ENCODE data around the gene SPTBN4. TPM values are rescaled to one million over a fixed set of nuclear protein-coding genes. Genes with fewer than 3 reads are reported as not detected.
"Not testable (repeated sequence)": the region's sequence is repeated elsewhere in the genome, so short reads cannot be mapped to it uniquely, and the experiment has no call there.

SPTBN4 gene
- polyA plus RNA-seq, 1 of the 3 experiments (the other 2 are of a cell fraction) = 3.1 TPM

DNA sequence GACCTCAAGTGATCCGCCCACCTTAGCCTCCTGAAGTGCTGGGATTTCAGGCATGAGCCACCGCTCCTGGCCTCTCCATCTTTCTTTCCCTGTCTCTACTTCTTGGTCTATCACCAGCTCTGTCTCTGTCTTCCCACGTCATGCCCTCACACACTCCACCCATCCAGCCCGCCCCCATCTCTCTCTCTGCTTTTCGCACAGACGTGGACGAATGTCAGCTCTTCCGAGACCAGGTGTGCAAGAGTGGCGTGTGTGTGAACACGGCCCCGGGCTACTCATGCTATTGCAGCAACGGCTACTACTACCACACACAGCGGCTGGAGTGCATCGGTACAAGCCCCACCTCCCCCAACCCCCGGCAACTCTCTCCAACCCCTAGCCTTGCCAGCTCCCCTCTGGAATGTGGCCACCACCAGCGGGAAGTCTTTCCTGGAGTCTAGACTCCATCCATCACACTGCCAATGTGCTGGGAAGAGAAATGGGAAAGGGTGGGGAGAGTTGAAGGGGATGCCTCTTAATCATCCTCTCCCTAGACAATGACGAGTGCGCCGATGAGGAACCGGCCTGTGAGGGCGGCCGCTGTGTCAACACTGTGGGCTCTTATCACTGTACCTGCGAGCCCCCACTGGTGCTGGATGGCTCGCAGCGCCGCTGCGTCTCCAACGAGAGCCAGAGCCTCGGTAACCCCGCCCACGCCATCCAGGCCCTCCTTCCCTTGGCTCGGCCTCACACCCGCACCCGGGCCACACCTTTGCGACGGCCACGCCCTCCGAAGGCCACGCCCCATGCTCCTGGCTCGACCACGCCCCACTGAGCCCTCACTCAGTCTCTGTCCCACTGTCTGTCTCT lies 156.8 kb downstream of the SPTBN4 start:
- Histone ChIP-seq H3K9ac (no peak overlapping the region), H3F3A (replicated peaks; ENCODE audit: insufficient read depth) (peaks cover 3% of the 10 kb centered on the region), H3K9me2 (no peaks in the 10 kb centered on the region), H3K4me2 (no peak overlapping the region), H3K27ac (ENCODE audit: low read depth in 2 of 2, low read length in 1 of 2) (no peak overlapping the region), H4K20me1 (ENCODE audit: insufficient read depth) (no peaks in the 10 kb centered on the region), H3K27me3 (ENCODE audit: insufficient read depth) (no peaks in the 10 kb centered on the region), H3K4me1 (ENCODE audit: control insufficient read depth in 1 of 2, insufficient read depth in 2 of 2, low read depth in 1 of 2, low read length in 1 of 2) (peaks cover 0 to 5% of the 10 kb centered on the region in 2 experiments; a peak in 1 of 4 replicates), H3K9me3 (no peaks in the 10 kb centered on the region), H3K36me3 (replicated peaks in 1 of 2; ENCODE audit: control insufficient read depth in 1 of 2, insufficient read depth in 2 of 2, low read length in 1 of 2) (no peaks in the 10 kb centered on the region), H2AFZ (ENCODE audit: low read depth) (no peak overlapping the region), H3K79me2 (ENCODE audit: insufficient read depth) (no peaks in the 10 kb centered on the region), H3K4me3 (ENCODE audit: low read depth in 2 of 2, low read length in 1 of 2) (no peak overlapping the region)
- CTCF ChIA-PET = interaction anchor here (0.6 to 12.8 kb wide), 2 partner anchors 9 to 100 kb away, joined by 4 to 155 read pairs; no protein-coding TSS in a partner anchor
- POLR2A ChIA-PET = no interaction called here
- DNase-seq = peak; percentile 30
- TF ChIP-seq, protein P1, sequence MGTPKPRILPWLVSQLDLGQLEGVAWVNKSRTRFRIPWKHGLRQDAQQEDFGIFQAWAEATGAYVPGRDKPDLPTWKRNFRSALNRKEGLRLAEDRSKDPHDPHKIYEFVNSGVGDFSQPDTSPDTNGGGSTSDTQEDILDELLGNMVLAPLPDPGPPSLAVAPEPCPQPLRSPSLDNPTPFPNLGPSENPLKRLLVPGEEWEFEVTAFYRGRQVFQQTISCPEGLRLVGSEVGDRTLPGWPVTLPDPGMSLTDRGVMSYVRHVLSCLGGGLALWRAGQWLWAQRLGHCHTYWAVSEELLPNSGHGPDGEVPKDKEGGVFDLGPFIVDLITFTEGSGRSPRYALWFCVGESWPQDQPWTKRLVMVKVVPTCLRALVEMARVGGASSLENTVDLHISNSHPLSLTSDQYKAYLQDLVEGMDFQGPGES (IDR thresholded peaks at IDR 0.05; ENCODE audit: low read depth, low read length) = no peak
- TF ChIP-seq MEF2A (IDR thresholded peaks at IDR 0.05; ENCODE audit: borderline replicate concordance, low read depth) (no peak), TEAD4 (IDR thresholded peaks at IDR 0.05; ENCODE audit: borderline replicate concordance, insufficient read depth) (no peak), CHD2 (IDR thresholded peaks at IDR 0.05; ENCODE audit: low read length, partially characterized antibody) (no peak), FOXM1 (IDR thresholded peaks at IDR 0.05; ENCODE audit: low read depth) (no peak), SIN3A (IDR thresholded peaks at IDR 0.05; ENCODE audit: borderline replicate concordance, low read depth, low read length) (no peak), JUND (IDR thresholded peaks at IDR 0.05) (no peak), RXRA (IDR thresholded peaks at IDR 0.05; ENCODE audit: borderline replicate concordance, low read depth) (no peak)
- TF ChIP-seq, protein P2, sequence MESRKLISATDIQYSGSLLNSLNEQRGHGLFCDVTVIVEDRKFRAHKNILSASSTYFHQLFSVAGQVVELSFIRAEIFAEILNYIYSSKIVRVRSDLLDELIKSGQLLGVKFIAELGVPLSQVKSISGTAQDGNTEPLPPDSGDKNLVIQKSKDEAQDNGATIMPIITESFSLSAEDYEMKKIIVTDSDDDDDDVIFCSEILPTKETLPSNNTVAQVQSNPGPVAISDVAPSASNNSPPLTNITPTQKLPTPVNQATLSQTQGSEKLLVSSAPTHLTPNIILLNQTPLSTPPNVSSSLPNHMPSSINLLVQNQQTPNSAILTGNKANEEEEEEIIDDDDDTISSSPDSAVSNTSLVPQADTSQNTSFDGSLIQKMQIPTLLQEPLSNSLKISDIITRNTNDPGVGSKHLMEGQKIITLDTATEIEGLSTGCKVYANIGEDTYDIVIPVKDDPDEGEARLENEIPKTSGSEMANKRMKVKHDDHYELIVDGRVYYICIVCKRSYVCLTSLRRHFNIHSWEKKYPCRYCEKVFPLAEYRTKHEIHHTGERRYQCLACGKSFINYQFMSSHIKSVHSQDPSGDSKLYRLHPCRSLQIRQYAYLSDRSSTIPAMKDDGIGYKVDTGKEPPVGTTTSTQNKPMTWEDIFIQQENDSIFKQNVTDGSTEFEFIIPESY (IDR thresholded peaks at IDR 0.05; ENCODE audit: borderline replicate concordance, low read depth) = no peak
- TF ChIP-seq, protein P3, sequence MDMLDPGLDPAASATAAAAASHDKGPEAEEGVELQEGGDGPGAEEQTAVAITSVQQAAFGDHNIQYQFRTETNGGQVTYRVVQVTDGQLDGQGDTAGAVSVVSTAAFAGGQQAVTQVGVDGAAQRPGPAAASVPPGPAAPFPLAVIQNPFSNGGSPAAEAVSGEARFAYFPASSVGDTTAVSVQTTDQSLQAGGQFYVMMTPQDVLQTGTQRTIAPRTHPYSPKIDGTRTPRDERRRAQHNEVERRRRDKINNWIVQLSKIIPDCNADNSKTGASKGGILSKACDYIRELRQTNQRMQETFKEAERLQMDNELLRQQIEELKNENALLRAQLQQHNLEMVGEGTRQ (IDR thresholded peaks at IDR 0.05; ENCODE audit: borderline replicate concordance, low read depth, low read length) = no peak
- TF ChIP-seq, protein P4, sequence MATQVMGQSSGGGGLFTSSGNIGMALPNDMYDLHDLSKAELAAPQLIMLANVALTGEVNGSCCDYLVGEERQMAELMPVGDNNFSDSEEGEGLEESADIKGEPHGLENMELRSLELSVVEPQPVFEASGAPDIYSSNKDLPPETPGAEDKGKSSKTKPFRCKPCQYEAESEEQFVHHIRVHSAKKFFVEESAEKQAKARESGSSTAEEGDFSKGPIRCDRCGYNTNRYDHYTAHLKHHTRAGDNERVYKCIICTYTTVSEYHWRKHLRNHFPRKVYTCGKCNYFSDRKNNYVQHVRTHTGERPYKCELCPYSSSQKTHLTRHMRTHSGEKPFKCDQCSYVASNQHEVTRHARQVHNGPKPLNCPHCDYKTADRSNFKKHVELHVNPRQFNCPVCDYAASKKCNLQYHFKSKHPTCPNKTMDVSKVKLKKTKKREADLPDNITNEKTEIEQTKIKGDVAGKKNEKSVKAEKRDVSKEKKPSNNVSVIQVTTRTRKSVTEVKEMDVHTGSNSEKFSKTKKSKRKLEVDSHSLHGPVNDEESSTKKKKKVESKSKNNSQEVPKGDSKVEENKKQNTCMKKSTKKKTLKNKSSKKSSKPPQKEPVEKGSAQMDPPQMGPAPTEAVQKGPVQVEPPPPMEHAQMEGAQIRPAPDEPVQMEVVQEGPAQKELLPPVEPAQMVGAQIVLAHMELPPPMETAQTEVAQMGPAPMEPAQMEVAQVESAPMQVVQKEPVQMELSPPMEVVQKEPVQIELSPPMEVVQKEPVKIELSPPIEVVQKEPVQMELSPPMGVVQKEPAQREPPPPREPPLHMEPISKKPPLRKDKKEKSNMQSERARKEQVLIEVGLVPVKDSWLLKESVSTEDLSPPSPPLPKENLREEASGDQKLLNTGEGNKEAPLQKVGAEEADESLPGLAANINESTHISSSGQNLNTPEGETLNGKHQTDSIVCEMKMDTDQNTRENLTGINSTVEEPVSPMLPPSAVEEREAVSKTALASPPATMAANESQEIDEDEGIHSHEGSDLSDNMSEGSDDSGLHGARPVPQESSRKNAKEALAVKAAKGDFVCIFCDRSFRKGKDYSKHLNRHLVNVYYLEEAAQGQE (IDR thresholded peaks at IDR 0.05; ENCODE audit: low read depth, low read length) = no peak
- TF ChIP-seq, protein P5, sequence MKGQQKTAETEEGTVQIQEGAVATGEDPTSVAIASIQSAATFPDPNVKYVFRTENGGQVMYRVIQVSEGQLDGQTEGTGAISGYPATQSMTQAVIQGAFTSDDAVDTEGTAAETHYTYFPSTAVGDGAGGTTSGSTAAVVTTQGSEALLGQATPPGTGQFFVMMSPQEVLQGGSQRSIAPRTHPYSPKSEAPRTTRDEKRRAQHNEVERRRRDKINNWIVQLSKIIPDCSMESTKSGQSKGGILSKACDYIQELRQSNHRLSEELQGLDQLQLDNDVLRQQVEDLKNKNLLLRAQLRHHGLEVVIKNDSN (IDR thresholded peaks at IDR 0.05; ENCODE audit: borderline replicate concordance, low read depth) = no peak
- WGBS (ENCODE audit: low lambda C conversion rate) = 85% methylated on average over 33 of the region's 41 CpGs

DNA sequence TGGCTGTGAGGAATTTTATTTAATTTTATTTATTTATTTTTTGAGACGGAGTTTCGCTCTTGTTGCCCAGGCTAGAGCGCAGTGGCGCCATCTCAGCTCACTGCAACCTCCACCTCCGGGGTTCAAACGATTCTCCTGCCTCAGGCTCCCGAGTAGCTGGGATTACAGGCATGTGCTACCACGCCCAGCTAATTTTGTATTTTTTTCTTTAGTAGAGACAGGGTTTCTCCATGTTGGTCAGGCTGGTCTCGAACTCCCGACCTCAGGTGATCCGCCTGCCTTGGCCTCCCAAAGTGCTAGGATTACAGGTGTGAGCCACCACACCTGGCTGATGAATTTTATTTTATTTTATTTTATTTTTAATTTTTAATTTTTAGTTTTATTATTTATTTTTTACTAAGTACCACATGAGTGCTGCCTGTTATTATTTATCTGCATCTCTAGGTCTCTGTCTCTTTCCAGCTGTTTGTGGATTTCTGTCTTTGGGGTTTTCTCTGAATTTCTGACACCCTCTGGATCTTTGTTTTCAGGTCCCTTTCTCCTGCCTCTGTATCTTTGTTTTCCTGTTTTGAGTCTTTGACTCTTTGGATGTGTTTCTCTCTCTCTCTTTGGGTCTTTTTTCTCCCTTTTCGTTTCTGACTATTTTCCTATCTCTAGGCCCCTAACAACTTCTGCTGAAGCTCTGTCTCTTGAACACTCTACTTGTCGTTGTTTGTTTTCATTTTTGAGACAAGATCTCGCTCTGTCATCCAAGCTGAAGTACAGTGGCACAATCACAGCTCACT lies 157.8 kb downstream of the SPTBN4 start:
- H3K27me3 ChIP-seq (ENCODE audit: insufficient read depth); POLR2A ChIA-PET; H3K9me3 ChIP-seq; H3K4me1 ChIP-seq (ENCODE audit: control insufficient read depth in 1 of 2, insufficient read depth in 2 of 2, low read depth in 1 of 2, low read length in 1 of 2); H2AFZ ChIP-seq (ENCODE audit: low read depth); H3K4me3 ChIP-seq (ENCODE audit: low read depth in 2 of 2, low read length in 1 of 2); DNase-seq; H3K36me3 ChIP-seq (replicated peaks in 1 of 2; ENCODE audit: control insufficient read depth in 1 of 2, insufficient read depth in 2 of 2, low read length in 1 of 2); H3K9ac ChIP-seq; H3K4me2 ChIP-seq; H3F3A ChIP-seq (replicated peaks; ENCODE audit: insufficient read depth); H3K27ac ChIP-seq (ENCODE audit: low read depth in 2 of 2, low read length in 1 of 2); H3K9me2 ChIP-seq; H4K20me1 ChIP-seq (ENCODE audit: insufficient read depth); H3K79me2 ChIP-seq (ENCODE audit: insufficient read depth): not testable (repeated sequence)
- CTCF ChIA-PET = interaction anchor here (12.8 kb wide), 1 partner anchor 9 kb away, joined by 155 read pairs; no protein-coding TSS in a partner anchor
- WGBS (ENCODE audit: low lambda C conversion rate) = 86% methylated on average over 14 of the region's 14 CpGs
